HCT116 (cell line): ENCODE data around the gene TKTL1. TPM values are rescaled to one million over a fixed set of nuclear protein-coding genes. Genes with fewer than 3 reads are reported as not detected.

Experiments used
- ATAC-seq: fragments of 200-7000 bp; cut with Tn5 transposase; 2 replicates; pipeline ENCODE4 v1.9.1; 2020; ENCODE audit warnings: mild to moderate bottlenecking, moderate library complexity
- BruUV-seq: library from RNA; stranded (reverse); fragments of 400-500 nt; replicated peaks from 2 replicates; lab custom pipeline; 2021; lab: Mats Ljungman, UMichigan
- CTCF ChIA-PET: fragments of 300-600 bp; sonication (Branson Sonifier 250); formaldehyde crosslinking; loops from one replicate; lab custom pipeline; 2021; ENCODE audit warnings: antibody characterized with exemption; lab: Charles Lee
- POLR2A ChIA-PET: fragments of 300-600, 350-600 bp; sonication (Branson Sonifier 250); formaldehyde crosslinking; loops from one replicate; lab custom pipeline; 2021; ENCODE audit warnings: antibody characterized with exemption; lab: Charles Lee
- RAD21 ChIA-PET, 2 experiments: fragments of 300-600 bp; sonication (Branson Sonifier 250); formaldehyde crosslinking; loops; one replicate each; lab custom pipeline; 2023; ENCODE audit warnings: low total read pairs in 2 of 2; ENCODE audit not compliant: uncharacterized antibody in 2 of 2, unreplicated experiment in 2 of 2, low non-redundant PET in 1 of 2; lab: Charles Lee
- DNase-seq: peaks from one replicate; pipeline ENCODE4 v3.0.0-alpha.2; 2010; ENCODE audit warnings: low read depth, low spot score
- H2AFZ ChIP-seq: fragments of 200-600 bp; shearing (Covaris generic), sonication (generic); 2 replicates; pipeline ENCODE4 v1.6.1; 2017; ENCODE audit warnings: low read depth, mixed run types, mixed read lengths, antibody characterized with exemption, low read length; ENCODE audit not compliant: poor library complexity, severe bottlenecking
- H3K27ac ChIP-seq: 2 replicates; pipeline ENCODE4 v1.5.1; 2012; ENCODE audit warnings: low read depth, low read length
- H3K27me3 ChIP-seq: fragments of 200-600 bp; sonication (generic); 2 replicates; pipeline ENCODE4 v1.6.1; 2016; ENCODE audit warnings: mixed run types, low read length, mixed read lengths; ENCODE audit not compliant: insufficient read depth
- H3K36me3 ChIP-seq, 2 experiments: fragments of 200-500 bp in 1 of 2; fragments of 200-600 bp in 1 of 2; sonication (Bioruptor generic) in 1 of 2; sonication (generic) in 1 of 2; 2 replicates each; pipeline versions ENCODE4 v1.5.1 to v1.6.1; 2014 to 2016; ENCODE audit warnings: low read length in 2 of 2, inconsistent platforms in 1 of 2, mixed read lengths in 1 of 2, mixed run types in 1 of 2; ENCODE audit not compliant: insufficient read depth in 2 of 2, control insufficient read depth in 1 of 2
- H3K4me1 ChIP-seq, 2 experiments: fragments of 200-600 bp in 1 of 2; sonication (generic) in 1 of 2; 2 replicates each; pipeline versions ENCODE4 v1.5.1 to v1.6.1; 2012 to 2017; ENCODE audit warnings: low read length in 2 of 2, inconsistent platforms in 1 of 2, mild to moderate bottlenecking in 1 of 2, mixed read lengths in 1 of 2, mixed run types in 1 of 2, moderate library complexity in 1 of 2; ENCODE audit not compliant: insufficient read depth in 2 of 2, control insufficient read depth in 1 of 2
- H3K4me2 ChIP-seq: fragments of 200-600 bp; sonication (generic); 2 replicates; pipeline ENCODE4 v1.6.1; 2017; ENCODE audit warnings: mixed run types, low read length, mixed read lengths
- H3K4me3 ChIP-seq, 2 experiments: fragments of 200-600 bp in 1 of 2; sonication (generic) in 1 of 2; replicated peaks in 1 of 2; 2 replicates each; pipeline ENCODE4 v1.5.1; 2011 to 2016; ENCODE audit warnings: low read length in 2 of 2, control low read depth in 1 of 2, low read depth in 1 of 2, mild to moderate bottlenecking in 1 of 2, mixed read lengths in 1 of 2, mixed run types in 1 of 2
- H3K79me2 ChIP-seq: fragments of 200-600 bp; sonication (generic); 2 replicates; pipeline ENCODE4 v1.6.1; 2017; ENCODE audit warnings: mild to moderate bottlenecking, mixed run types, low read length, moderate library complexity, mixed read lengths; ENCODE audit not compliant: insufficient read depth
- H3K9ac ChIP-seq: fragments of 200-600 bp; sonication (generic); 2 replicates; pipeline ENCODE4 v1.6.1; 2016; ENCODE audit warnings: low read length, mixed read lengths
- H3K9me2 ChIP-seq: fragments of 200-600 bp; sonication (generic), shearing (Covaris generic); 2 replicates; pipeline ENCODE4 v1.6.1; 2017; ENCODE audit warnings: mixed run types, mild to moderate bottlenecking, moderate library complexity; ENCODE audit not compliant: insufficient read depth
- H3K9me3 ChIP-seq, 2 experiments: fragments of 200-500 bp in 1 of 2; fragments of 200-600 bp in 1 of 2; sonication (Bioruptor generic) in 1 of 2; sonication (generic) in 1 of 2; 2 replicates each; pipeline ENCODE4 v1.6.1; 2014 to 2017; ENCODE audit warnings: low read length in 2 of 2, mixed read lengths in 2 of 2, inconsistent platforms in 1 of 2, low read depth in 1 of 2, mild to moderate bottlenecking in 1 of 2, mixed run types in 1 of 2, moderate library complexity in 1 of 2; ENCODE audit not compliant: control insufficient read depth in 1 of 2, insufficient read depth in 1 of 2
- H4K20me1 ChIP-seq: fragments of 200-600 bp; sonication (generic), shearing (Covaris generic); 2 replicates; pipeline ENCODE4 v1.6.1; 2017; ENCODE audit warnings: mixed run types, mild to moderate bottlenecking, moderate library complexity; ENCODE audit not compliant: insufficient read depth
- CTCF ChIP-seq, 3 experiments: fragments of 200-600 bp in 1 of 3; sonication (generic) in 1 of 3; IDR thresholded peaks in 2 of 3; conservative IDR thresholded peaks in 1 of 3; 2 replicates each; pipeline ENCODE4 v1.5.1; 2012 to 2017; ENCODE audit warnings: low read depth in 2 of 3, low read length in 2 of 3, antibody characterized with exemption in 1 of 3, borderline replicate concordance in 1 of 3, control low read depth in 1 of 3, mild to moderate bottlenecking in 1 of 3, mixed read lengths in 1 of 3, mixed run types in 1 of 3, moderate library complexity in 1 of 3; ENCODE audit not compliant: insufficient read depth in 1 of 3
- EGR1 ChIP-seq: IDR thresholded peaks from 2 replicates; pipeline ENCODE4 v1.6.1; 2012; ENCODE audit warnings: low read depth
- POLR2A ChIP-seq: IDR thresholded peaks from 2 replicates; pipeline ENCODE4 v1.7.0; 2011; ENCODE audit warnings: borderline replicate concordance; ENCODE audit not compliant: insufficient read depth, insufficient read length; ENCODE audit errors: extremely low read depth
- RAD21 ChIP-seq: IDR thresholded peaks from 2 replicates; pipeline ENCODE4 v1.6.1; 2012; ENCODE audit warnings: low read depth, mild to moderate bottlenecking
- SP1 ChIP-seq: IDR thresholded peaks from 2 replicates; pipeline ENCODE4 v1.6.1; 2012; ENCODE audit warnings: low read depth
- SRF ChIP-seq: IDR thresholded peaks from 2 replicates; pipeline ENCODE4 v1.6.1; 2012; ENCODE audit warnings: low read depth
- intact Hi-C: fragments of 100-400 bp; cut with micrococcal nuclease; formaldehyde crosslinking; loops from 2 replicates; pipeline ENCODE4 v1.10.0; 2022
- total RNA-seq: library from RNA; stranded (reverse); gene quantifications from one replicate; pipeline ENCODE4 v1.2.1, GENCODE V29; 2021; ENCODE audit not compliant: unreplicated experiment
- TF ChIP-seq, protein P1 (sequence below): IDR thresholded peaks from 2 replicates; pipeline ENCODE4 v1.6.1; 2012

The TKTL1 gene
- total RNA-seq, 1 experiment from 2014 or later: 0.34 TPM

GRCh38 chrX:154375156-154375504 is 79.5 kb downstream of the TKTL1 start:
- H3K9me2 ChIP-seq: no peaks in the 10 kb centered on the region
- no TSS peak for BruUV-seq
- peak overlapping the region; percentile 74 for H3K9ac ChIP-seq
- peak overlapping the region; percentile 45 to 63 for H3K4me3 ChIP-seq
- ATAC-seq: no peak
- intact Hi-C loops: no loop called here
- no peaks in the 10 kb centered on the region for H3K27me3 ChIP-seq
- no peaks in the 10 kb centered on the region for H3K9me3 ChIP-seq
- H3K4me2 ChIP-seq: peak overlapping the region; percentile 91
- H3K4me1 ChIP-seq: peaks cover 15 to 55% of the 10 kb centered on the region in 2 experiments
- DNase-seq: no peak
- POLR2A ChIA-PET: interaction anchor here (2.3 kb wide), 1 partner anchor 7 kb away, joined by 6 read pairs; no protein-coding TSS in a partner anchor
- peak overlapping the region; percentile 76 for H3K27ac ChIP-seq
- no peaks in the 10 kb centered on the region for H4K20me1 ChIP-seq
- RAD21 ChIA-PET: no interaction called here
- H2AFZ ChIP-seq: no peak overlapping the region
- peaks cover 18% of the 10 kb centered on the region for H3K79me2 ChIP-seq
- no peaks in the 10 kb centered on the region for H3K36me3 ChIP-seq
- no peak for TF ChIP-seq RAD21
- no peak for TF ChIP-seq POLR2A
- no peak for TF ChIP-seq SRF
- TF ChIP-seq, protein P1, sequence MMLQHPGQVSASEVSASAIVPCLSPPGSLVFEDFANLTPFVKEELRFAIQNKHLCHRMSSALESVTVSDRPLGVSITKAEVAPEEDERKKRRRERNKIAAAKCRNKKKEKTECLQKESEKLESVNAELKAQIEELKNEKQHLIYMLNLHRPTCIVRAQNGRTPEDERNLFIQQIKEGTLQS: no peak
- CTCF ChIA-PET: no interaction called here

- ChIA-PET CTCF (no interaction called here), POLR2A (no interaction called here), RAD21 (no interaction called here)
- Histone ChIP-seq H4K20me1 (no peaks in the 10 kb centered on the region), H3K4me2 (peak overlapping the region; percentile 81; the same call in 1 of the 2 replicates), H2AFZ (no peak overlapping the region), H3K79me2 (peaks cover 25% of the 10 kb centered on the region), H3K9ac (0 out of 2 replicates have a peak overlapping the region, but pooled peaks have one; percentile 81), H3K27ac (peak overlapping the region; percentile 98), H3K9me2 (no peaks in the 10 kb centered on the region), H3K9me3 (no peaks in the 10 kb centered on the region), H3K4me1 (peaks cover 17 to 58% of the 10 kb centered on the region in 2 experiments), H3K4me3 (no peak overlapping the region), H3K36me3 (peaks cover 0 to 4% of the 10 kb centered on the region in 2 experiments; a peak in 2 of 4 replicates), H3K27me3 (no peaks in the 10 kb centered on the region)
- ATAC-seq: no peak
- TF ChIP-seq SP1 (no peak), EGR1 (no peak), CTCF (IDR thresholded peaks at IDR 0.05 in 2 of 3, conservative IDR thresholded peaks at IDR 0.05 in 1 of 3; ENCODE audit: borderline replicate concordance in 1 of 3, insufficient read depth in 1 of 3, low read depth in 2 of 3, low read length in 2 of 3) (no peak)
- no TSS peak for BruUV-seq
- DNase-seq: no peak
- intact Hi-C loops: no loop called here
These were observed 81.2 kb downstream of the TKTL1 start for GRCh38 chrX:154376774-154377173.
